Measurements from ENCODE around the gene C1QL4. TPM values are rescaled to one million over a fixed set of nuclear protein-coding genes. Genes with fewer than 3 reads are reported as not detected.
A peak's percentile ranks its signal among the peaks of the same experiment; 100 is the strongest.

C1QL4 gene
- total and polyA plus RNA-seq, 9 of the 15 experiments (the other 6 are each of a cell fraction or from before 2014, with no cell fraction given): 0.08 to 2.1 (median 0.31) TPM

GRCh38 chr12:49322708-49323523 is 14.1 kb downstream of the C1QL4 start, which contains the start of gene TROAP (continued):
- TF ChIP-seq ARID4B (CRISPR knock-in tag; IDR thresholded peaks at IDR 0.05) (peak; percentile 35; the same call in 1 of the 2 replicates), NR2C2 (CRISPR knock-in tag; IDR thresholded peaks at IDR 0.05) (no peak), NR2C2 (tag; IDR thresholded peaks at IDR 0.05) (no peak), ARID3B (CRISPR knock-in tag; IDR thresholded peaks at IDR 0.05; ENCODE audit: borderline replicate concordance) (no peak), SAP30 (IDR thresholded peaks at IDR 0.05; ENCODE audit: borderline replicate concordance, insufficient read depth, low read depth, low read length, poor library complexity, severe bottlenecking) (peak; percentile 99), POLR2H (tag; IDR thresholded peaks at IDR 0.05; ENCODE audit: low read depth) (peak; percentile 91), POLR2AphosphoS5 (IDR thresholded peaks at IDR 0.05; ENCODE audit: control insufficient read depth, insufficient read depth, low read depth, low read length) (peak; percentile 71), CBX8 (IDR thresholded peaks at IDR 0.05; ENCODE audit: borderline replicate concordance, extremely low read depth, low read depth, low read length, poor library complexity, severe bottlenecking) (no peak), ATF3 (IDR thresholded peaks at IDR 0.05) (no peak), ATF3 (CRISPR knock-in tag; conservative IDR thresholded peaks at IDR 0.05) (0 out of 2 replicates have a peak, but pooled peaks have one; percentile 18), AFF1 (IDR thresholded peaks at IDR 0.05; ENCODE audit: low read depth in 1 of 2, partially characterized antibody in 2 of 2) (peak in 1 of 2 experiments; percentile 39), POLR2G (IDR thresholded peaks at IDR 0.05; ENCODE audit: low read depth, low read length) (peak; percentile 98), GABPA (tag; conservative IDR thresholded peaks at IDR 0.05; ENCODE audit: low read depth) (peak; percentile 21; the same call in 1 of the 2 replicates)

Data from K562 (cell line).